HG03064 (cell line): Measurements from ENCODE around the gene HSD17B1.
"Not testable (repeated sequence)": the region's sequence is repeated elsewhere in the genome, so short reads cannot be mapped to it uniquely, and the experiment has no call there.

Source experiments
- ATAC-seq: cut with Tn5 transposase; IDR thresholded peaks from one replicate; pipeline ENCODE4 v1.9.1; 2021; ENCODE audit warnings: low read depth; ENCODE audit not compliant: unreplicated experiment

HSD17B1 gene

DNA sequence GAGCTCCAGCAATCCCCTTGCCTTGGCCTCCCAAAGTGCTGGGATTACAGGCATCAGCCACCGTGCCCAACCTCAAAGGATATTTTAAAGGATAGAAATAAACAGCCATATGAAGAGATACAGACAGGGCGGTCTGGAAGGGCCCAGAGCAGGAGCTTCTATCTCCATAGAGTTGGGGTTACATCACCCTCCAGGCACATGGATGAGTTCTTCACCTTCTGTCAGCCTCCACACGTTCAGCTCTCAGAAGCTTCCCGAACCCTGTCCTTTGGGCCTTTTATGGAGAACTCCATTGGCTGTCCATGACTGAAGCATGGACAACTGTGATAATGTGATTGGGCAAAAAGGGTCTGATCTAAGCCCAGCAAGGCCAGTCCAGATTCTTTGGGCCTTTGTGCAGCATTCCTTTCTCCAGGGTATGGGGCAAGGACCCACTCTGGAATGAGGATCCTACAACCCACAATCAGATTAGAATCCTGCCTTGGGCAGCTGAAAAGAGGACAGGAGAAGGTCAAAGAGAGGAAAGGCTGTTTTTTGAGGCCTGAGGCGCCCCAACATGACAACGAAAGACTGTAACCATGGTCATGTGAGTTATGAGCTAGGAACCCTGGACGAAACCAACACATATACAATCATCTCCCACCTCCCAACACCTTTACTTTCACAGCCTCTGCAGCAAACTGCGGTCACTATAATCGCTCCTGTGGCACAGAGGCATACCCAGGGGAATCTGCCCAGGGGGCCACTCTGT, 6.8 kb upstream of the HSD17B1 start:
- not testable (repeated sequence) for ATAC-seq

DNA sequence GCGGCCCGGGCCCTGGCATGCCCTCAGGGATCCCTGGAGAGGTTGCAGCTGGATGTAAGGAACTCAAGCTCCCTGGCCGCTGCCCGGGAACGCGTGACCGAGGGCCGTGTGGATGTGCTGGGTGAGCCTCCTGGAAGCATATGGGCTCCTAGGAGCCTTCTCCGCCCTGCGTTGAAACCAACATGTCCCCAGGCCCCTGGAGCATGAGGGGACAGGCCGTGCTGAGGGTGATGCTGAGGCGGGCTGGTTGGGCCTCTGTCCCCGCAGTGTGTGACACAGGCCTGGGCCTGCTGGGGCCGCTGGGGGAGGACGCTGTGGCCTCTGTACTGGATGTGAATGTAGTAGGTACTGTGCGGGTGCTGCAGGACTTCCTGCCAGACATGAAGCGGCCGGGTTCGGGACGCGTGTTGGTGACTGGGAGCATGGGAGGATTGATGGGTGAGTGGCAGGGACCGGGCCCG, 5.7 kb upstream of the HSD17B1 start:
- no peak for ATAC-seq

DNA sequence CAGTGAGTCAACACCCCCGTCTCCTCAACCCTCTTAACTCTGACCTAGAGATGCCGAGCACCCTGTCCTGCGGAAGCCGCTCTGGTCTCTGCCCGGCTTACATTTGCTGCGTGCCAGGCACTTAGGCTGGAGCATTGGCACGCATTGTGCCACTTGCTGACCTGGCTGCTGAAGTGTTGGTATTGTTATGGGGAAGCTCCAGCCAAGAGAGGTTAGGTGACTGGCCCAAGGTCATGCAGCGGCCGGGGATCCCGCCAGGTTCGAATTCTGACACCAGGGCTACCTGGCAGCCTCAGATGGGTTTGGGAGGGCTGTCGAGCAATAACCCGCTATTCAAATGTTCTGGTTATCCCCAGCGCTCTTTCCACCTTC, 5.0 kb upstream of the HSD17B1 start:
- no peak for ATAC-seq

DNA sequence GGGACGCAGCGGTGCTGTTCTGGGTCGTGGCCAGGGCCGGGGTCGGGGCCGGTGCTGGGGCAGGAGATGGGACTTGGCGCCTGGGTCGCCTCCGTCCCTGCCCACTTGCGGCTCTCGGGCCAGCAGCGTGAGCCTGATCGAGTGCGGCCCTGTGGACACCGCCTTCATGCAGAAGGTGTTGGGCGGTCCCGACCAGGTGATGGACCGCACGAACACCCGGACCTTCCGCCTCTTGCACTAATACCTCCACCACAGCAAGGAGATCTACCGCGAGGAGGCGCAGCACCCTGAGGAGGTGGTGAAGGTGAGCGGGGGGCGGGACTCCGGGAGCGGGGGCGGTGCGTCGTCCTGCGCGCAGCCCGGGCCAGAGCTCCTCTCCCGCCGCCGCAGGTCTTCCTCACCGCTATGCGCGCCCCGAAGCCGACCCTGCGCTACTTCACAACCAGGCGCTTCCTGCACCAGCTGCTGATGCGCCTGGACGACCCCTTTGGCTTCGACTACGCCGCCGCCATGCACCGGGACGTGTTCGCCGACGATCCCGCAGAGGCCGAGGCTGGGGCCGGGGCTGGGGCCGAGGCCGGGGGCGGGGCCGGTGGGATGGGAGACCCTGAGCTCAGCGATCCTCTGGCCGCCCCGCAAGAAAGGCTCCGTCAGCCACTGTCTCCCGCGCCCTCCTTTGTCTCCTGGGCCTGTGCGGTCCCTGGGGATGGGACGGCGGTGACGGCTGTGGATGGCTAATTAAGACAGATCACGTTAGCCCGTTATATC, 4.5 kb upstream of the HSD17B1 start:
- no peak for ATAC-seq

DNA sequence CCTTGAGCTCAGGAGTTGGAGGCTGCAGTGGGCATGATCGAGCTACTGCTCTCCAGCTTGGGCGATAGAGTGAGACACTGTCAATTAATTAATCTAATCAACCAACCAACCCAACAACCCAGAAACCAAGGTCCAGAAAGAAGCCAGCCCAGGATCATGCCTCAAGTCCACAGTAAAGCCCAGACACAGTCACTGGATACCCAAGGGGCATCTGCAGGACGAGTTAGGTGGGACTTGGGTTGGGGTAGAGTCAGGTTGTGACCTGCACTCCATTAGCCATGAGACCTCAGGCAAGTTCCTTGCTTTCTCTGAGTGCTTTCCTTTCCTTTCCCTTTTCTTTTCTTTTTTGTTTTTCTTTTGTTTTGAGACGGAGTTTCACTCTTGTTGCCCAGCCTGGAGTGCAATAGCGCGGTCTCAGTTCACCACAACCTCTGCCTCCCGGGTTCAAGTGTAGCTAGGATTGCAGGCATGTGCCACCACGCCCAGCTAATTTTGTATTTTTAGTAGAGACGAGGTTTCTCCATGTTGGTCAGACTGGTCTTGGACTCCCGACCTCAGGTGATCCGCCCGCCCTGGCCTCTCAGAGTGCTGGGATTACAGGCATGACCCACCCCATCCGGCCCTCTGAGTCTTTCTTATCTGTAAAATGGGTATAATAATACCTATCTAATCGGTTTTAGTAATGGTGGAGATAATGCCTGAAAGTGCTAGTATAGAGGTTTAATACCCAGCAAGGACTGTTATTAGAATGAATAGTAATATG, 3.5 kb upstream of the HSD17B1 start:
- ATAC-seq: no peak

DNA sequence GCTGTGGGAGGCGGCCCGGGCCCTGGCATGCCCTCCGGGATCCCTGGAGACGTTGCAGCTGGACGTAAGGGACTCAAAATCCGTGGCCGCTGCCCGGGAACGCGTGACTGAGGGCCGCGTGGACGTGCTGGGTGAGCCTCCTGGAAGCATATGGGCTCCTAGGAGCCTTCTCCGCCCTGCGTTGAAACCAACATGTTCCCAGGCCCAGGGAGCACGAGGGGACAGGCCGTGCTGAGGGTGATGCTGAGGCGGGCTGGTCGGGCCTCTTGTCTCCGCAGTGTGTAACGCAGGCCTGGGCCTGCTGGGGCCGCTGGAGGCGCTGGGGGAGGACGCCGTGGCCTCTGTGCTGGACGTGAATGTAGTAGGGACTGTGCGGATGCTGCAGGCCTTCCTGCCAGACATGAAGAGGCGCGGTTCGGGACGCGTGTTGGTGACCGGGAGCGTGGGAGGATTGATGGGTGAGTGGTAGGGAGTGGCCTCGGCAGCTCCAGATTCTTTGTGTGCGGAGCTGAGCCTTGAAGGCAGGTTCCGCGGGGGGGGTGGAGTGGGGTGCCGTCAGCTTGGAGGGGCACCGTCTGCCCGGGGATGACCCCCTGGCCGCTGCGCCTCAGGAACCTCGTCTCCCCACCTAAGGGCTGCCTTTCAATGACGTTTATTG, 567 bp downstream of the HSD17B1 start:
- no peak for ATAC-seq

DNA sequence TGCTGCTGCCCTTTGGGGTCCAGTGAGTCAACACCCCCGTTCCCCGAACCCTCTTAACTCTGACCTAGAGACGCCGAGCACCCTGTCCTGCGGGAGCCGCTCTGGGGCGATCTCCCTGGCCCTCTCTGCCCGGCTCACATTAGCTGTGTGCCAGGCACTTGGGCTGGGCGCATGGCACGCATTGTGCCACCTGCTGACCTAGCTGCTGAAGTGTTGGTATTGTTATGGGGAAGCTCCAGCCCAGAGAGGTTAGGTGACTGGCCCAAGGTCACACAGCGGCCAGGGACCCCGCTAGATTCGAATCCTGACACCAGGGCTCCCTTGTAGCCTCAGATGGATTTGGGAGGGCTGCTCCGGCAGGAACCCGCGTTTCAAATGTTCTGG, 1.1 kb downstream of the HSD17B1 start:
- ATAC-seq: no peak

DNA sequence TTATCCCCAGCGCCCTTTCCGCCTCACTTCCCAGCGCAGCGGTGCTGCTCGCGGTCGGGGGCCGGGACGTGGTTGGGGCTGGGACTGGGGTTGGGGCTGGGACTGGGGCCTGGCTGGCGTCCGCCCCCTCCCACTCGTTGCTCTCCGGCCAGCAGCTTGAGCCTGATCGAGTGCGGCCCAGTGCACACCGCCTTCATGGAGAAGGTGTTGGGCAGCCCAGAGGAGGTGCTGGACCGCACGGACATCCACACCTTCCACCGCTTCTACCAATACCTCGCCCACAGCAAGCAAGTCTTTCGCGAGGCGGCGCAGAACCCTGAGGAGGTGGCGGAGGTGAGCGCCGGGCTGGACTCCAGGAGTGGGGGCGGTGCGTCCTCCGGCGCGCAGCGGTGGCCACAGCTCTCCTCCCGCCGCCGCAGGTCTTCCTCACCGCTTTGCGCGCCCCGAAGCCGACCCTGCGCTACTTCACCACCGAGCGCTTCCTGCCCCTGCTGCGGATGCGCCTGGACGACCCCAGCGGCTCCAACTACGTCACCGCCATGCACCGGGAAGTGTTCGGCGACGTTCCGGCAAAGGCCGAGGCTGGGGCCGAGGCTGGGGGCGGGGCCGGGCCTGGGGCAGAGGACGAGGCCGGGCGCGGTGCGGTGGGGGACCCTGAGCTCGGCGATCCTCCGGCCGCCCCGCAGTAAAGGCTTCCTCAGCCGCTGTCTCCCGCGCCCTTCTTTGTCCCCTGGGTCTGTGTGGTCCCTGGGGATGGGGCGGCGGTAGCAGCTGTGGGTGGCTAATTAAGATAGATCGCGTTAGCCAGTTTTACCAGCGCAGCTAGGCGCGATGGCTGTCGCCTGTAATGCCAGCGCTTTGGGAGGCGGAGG, 1.8 kb downstream of the HSD17B1 start:
- peak; percentile 58 for ATAC-seq

DNA sequence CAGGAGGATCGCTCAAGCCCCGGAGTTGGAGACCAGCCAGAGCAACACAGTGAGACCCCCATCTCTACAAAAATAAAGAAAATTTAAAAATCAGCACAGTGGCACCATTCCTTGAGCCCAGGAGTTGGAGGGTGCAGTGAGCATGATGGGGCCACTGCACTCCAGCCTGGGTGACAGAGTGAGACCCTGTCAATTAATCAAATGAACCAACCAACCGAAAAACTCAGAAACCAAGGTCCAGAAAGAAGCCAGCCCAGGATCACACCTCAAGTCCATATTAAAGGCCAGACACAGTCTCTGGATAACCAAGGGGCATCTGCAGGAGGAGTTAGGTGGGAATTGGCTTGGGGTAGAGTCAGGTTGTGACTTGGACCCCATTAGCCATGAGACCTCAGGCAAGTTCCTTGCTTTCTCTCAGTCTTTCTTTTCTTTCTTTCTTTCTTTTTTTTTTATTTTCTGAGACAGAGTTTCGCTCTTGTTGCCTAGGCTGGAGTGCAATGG, 2.4 kb downstream of the HSD17B1 start:
- ATAC-seq: no peak

DNA sequence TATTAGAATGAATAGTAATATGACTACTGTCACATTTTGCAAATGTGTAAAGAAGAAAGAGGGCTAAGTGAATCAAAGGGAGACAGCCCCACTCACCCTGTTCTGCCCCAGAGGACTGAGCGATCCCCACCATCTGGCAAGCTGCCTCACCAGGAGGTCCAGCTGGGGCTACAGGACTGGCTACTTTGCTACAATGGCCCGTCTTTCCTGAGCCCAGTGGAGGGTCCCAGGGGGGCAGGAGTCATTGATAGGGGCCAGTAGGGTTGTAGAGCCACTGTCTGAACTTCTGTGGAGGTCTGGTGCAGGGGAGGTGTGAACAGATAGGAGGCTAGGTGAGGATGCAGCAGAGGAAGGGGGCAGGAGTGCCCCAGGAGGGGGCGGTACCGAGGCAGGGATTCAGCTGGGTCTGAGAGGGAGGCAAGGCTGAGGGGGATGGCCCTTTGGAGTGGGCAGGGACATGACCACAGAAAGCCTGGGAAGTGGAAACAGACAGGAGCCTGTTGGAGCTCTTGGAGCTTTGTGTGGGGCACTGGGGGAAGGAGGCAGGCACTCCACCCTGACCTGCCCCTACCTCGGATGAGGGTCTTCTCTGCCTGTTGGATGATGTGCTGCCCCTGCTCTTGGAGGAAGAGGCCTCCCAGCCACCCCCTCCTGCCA, 3.4 kb downstream of the HSD17B1 start:
- not testable (repeated sequence) for ATAC-seq

DNA sequence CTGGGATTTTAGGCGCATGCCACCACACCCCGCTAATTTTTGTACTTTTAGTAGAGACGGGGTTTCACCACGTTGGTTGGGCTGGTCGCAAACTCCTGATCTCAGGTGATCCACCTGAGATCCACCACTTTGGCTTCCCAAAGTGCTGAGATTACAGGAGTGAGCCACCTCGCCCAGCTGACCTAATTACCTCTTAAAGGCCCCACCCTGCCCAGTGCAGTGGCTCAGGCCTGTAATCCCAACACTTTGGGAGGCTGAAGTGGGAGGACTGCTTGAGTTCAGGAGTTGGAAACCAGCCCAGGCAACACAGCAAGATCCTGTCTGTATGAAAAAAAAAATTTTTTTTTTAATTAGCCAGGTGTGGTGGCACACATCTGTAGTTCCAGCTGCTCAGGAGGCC, 6.4 kb downstream of the HSD17B1 start:
- ATAC-seq: no peak

DNA sequence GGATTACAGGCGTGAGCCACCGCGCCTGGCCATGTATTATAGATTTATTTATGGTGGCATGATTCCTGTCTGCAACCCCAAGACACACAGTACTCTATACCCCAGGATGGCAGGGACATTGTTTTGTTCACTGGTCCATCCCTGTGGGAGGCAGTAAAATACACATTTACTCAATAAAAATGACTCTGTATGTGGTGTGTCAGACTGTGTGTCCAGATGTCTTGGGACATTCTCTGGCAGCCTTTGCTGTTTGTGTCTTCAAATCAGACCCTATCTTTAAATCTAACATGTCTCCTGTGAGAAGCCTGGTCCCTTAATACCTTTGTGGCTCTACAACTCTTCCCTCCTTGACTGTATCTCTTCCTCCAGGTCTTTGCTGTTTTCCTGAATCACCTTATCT, 7.5 kb downstream of the HSD17B1 start:
- ATAC-seq: no peak

DNA sequence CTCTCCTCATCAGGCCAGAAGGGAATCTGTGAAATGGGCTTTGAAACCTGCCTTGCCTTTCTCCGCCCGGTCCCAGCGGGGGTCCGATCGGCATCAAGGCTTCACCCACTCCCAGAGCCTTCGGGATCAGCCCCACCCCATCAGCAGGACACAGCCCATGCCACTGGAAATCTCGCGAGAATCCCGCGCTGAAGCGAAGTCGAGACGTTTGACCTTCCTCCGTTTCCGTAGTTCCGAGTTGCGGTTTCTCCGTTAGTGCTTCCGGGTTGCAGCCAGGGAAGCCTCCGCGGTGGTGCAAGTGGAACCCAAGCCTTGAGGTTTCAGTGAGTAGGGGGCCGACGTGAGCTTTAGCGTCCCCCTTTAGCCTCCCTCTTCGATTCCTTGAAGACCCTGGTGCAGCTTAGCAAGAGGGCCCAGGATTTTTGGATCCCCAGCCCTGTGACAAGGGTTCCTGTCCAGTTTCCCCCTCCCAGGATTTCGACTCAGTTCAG, 9.2 kb downstream of the HSD17B1 start, which contains the start of gene COASY:
Gene COASY (plus strand): TSS at position 252 of the 491 bp plus-strand sequence. CDS start 475 bp downstream, outside the sequence.
- ATAC-seq: no peak

DNA sequence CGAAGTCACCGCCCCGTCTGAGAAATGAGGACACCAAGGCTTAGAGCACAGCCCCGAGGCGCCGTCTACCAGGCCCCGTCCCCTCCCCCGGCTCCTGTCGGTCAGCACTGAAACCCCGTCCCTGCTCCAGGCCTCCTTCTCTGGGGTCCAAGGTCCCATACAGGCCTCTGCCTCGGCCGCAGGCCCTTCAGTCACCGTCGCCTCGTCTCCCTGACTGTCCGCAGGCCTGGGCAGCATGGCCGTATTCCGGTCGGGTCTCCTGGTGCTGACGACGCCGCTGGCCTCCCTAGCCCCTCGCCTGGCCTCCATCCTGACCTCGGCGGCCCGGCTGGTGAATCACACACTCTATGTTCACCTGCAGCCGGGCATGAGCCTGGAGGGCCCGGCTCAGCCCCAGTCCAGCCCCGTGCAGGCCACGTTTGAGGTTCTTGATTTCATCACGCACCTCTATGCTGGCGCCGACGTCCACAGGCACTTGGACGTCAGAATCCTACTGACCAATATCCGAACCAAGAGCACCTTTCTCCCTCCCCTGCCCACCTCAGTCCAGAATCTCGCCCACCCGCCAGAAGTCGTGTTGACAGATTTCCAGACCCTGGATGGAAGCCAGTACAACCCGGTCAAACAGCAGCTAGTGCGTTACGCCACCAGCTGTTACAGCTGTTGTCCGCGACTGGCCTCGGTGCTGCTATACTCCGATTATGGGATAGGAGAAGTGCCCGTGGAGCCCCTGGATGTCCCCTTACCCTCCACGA, 9.8 kb downstream of the HSD17B1 start:
- ATAC-seq: no peak

DNA sequence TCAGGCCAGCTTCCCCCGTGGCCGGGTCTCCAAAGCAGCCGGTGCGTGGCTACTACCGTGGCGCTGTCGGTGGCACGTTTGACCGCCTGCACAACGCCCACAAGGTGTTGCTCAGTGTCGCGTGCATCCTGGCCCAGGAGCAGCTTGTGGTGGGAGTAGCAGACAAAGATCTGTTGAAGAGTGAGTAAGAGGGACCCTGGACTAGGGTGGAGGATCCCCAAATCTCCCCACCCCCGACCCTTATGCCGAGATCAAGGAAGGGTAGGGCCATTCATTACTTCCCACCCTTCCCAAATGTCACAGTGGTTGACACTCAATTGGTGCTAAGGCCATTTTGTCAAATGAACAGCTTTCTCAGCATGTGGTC, 10.4 kb downstream of the HSD17B1 start:
- ATAC-seq: no peak

DNA sequence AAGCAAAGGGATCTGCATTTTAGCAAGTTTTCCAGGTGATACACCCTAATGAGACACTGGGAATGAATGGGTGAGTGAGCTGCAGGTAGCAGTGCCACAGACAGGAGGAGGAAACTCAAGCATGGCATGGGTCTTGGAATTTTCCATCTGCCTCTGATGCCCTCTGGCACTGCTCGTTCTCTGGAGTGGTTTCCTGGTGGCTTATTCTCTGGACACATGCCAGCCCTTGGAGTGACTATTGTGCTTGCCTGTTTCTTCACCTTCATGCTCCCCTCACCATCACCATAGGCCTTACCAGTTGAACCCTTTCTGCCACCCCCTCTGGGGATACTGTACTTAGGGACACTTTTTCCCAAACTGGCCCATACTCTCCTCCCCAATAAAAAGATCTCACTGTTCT, 10.8 kb downstream of the HSD17B1 start:
- no peak for ATAC-seq

DNA sequence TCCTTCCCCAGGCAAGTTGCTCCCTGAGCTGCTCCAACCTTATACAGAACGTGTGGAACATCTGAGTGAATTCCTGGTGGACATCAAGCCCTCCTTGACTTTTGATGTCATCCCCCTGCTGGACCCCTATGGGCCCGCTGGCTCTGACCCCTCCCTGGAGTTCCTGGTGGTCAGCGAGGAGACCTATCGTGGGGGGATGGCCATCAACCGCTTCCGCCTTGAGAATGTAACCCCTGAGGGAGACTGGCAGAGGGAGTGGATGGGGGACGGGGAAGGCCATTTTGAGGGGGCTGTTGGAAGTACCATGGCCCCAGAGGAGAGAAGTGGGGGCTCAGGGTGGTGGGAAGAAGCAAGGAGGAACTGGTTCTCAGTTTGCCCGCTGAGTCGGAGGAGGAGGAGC, 11.2 kb downstream of the HSD17B1 start:
- no peak for ATAC-seq

DNA sequence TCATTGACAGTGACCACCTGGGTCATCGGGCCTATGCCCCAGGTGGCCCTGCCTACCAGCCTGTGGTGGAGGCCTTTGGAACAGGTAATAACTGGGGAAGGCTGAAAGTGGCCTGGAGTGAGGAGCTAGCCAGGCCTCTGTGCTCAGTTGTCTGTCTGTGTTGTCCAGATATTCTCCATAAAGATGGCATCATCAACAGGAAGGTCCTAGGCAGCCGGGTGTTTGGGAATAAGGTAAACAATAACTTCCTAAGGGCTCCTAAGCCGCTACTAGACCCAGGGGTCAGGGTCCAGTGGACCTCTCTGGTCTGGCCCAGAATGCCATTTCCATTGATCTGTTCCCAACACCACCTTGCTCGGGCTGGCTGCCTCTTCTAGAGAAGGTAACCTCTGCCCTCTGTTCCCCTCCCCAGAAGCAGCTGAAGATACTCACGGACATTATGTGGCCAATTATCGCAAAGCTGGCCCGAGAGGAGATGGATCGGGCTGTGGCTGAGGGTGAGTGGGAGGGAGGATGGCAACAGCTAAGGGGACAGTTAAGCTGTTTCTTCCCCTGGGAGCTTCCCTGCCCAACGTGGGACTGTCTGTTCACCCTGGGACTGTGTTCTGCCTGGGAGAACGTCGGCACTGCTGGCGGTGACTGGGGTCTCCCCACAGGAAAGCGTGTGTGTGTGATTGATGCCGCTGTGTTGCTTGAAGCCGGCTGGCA, 12.2 kb downstream of the HSD17B1 start:
- ATAC-seq: no peak
